ENCODE results near the gene HTR4.

Gene HTR4

DNA sequence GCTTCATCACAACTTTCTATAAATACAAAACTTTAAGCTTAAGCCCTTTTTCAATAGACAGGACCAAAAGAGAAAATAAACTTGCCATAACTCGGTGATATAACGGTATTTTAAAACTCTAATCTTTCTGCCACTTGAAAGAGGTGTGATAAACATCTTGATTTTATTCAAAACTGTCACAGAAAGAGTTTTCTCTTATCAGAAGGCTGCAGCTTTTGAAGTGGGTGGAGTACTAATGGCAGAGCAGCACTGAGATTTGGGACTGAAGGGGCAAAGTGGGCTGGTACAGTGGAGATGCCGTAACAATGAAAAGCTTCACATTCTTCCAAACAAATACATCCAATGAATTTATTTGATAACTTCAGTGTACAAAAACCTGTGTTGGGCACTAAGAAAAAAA is 178.0 kb downstream of the HTR4 start:
- Histone ChIP-seq H3K4me3 (ENCODE audit: low read length, poor library complexity, severe bottlenecking) (no peak overlapping the region), H3K36me3 (ENCODE audit: insufficient read depth, low read length) (no peaks in the 10 kb centered on the region), H3K27me3 (ENCODE audit: insufficient read depth, low read length, poor library complexity, severe bottlenecking) (peaks cover 4% of the 10 kb centered on the region), H3K4me2 (ENCODE audit: low read depth, low read length, poor library complexity, severe bottlenecking) (no peak overlapping the region), H3K4me1 (ENCODE audit: insufficient read depth, low read length, poor library complexity, severe bottlenecking) (no peaks in the 10 kb centered on the region), H3K9me3 (ENCODE audit: insufficient read depth, low read depth, low read length) (no peaks in the 10 kb centered on the region), H3F3A (ENCODE audit: low read depth) (no peaks in the 10 kb centered on the region), H3K9ac (ENCODE audit: low read depth, low read length, poor library complexity, severe bottlenecking) (no peak overlapping the region), H2AFZ (ENCODE audit: low read length) (no peak overlapping the region), H4K20me1 (ENCODE audit: insufficient read depth, low read length, poor library complexity, severe bottlenecking) (no peaks in the 10 kb centered on the region), H3K79me2 (ENCODE audit: insufficient read depth, low read length) (no peaks in the 10 kb centered on the region), H3K9me2 (replicated peaks; ENCODE audit: low read depth, low read length) (no peaks in the 10 kb centered on the region)
- TF ChIP-seq, protein P1, sequence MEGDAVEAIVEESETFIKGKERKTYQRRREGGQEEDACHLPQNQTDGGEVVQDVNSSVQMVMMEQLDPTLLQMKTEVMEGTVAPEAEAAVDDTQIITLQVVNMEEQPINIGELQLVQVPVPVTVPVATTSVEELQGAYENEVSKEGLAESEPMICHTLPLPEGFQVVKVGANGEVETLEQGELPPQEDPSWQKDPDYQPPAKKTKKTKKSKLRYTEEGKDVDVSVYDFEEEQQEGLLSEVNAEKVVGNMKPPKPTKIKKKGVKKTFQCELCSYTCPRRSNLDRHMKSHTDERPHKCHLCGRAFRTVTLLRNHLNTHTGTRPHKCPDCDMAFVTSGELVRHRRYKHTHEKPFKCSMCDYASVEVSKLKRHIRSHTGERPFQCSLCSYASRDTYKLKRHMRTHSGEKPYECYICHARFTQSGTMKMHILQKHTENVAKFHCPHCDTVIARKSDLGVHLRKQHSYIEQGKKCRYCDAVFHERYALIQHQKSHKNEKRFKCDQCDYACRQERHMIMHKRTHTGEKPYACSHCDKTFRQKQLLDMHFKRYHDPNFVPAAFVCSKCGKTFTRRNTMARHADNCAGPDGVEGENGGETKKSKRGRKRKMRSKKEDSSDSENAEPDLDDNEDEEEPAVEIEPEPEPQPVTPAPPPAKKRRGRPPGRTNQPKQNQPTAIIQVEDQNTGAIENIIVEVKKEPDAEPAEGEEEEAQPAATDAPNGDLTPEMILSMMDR (conservative IDR thresholded peaks at IDR 0.05; ENCODE audit: low read length) = no peak
- no peak for TF ChIP-seq EZH2phosphoT487 (IDR thresholded peaks at IDR 0.05; ENCODE audit: borderline replicate concordance)

DNA sequence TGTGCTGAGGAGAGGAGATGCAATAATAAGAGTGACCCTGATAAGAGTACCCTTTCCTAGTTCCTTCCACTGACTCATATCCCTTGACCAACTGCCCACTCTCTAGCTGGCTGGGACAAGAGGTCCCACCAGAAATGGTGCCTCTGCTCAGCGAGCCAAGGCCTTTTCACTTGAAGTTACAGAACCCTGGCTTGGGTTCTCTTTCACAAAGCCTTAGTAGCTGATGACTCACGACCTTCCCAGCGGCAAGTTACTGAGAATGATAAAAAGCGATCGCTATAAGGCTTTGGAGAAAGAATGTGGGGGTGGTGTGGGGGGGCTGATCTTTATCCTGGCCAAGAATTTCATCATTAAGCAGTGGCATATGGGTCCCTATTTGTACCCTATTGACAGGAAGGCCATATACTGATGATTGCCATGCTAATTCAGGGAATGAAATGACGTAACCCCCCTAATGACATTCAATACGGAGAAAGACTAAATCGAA is 180.3 kb downstream of the HTR4 start:
- Histone ChIP-seq H3K9me2 (replicated peaks; ENCODE audit: low read depth, low read length) (no peaks in the 10 kb centered on the region), H3K27me3 (ENCODE audit: insufficient read depth, low read length, poor library complexity, severe bottlenecking) (peaks cover 8% of the 10 kb centered on the region), H3K4me1 (ENCODE audit: insufficient read depth, low read length, poor library complexity, severe bottlenecking) (no peaks in the 10 kb centered on the region), H3K4me2 (ENCODE audit: low read depth, low read length, poor library complexity, severe bottlenecking) (no peak overlapping the region), H3K9ac (ENCODE audit: low read depth, low read length, poor library complexity, severe bottlenecking) (no peak overlapping the region), H3K4me3 (ENCODE audit: low read length, poor library complexity, severe bottlenecking) (no peak overlapping the region), H2AFZ (ENCODE audit: low read length) (no peak overlapping the region), H3K79me2 (ENCODE audit: insufficient read depth, low read length) (no peaks in the 10 kb centered on the region), H3K36me3 (ENCODE audit: insufficient read depth, low read length) (no peaks in the 10 kb centered on the region), H3F3A (ENCODE audit: low read depth) (no peaks in the 10 kb centered on the region), H4K20me1 (ENCODE audit: insufficient read depth, low read length, poor library complexity, severe bottlenecking) (no peaks in the 10 kb centered on the region), H3K9me3 (ENCODE audit: insufficient read depth, low read depth, low read length) (no peaks in the 10 kb centered on the region)
- TF ChIP-seq, protein P1 (conservative IDR thresholded peaks at IDR 0.05; ENCODE audit: low read length) = no peak
- no peak for TF ChIP-seq EZH2phosphoT487 (IDR thresholded peaks at IDR 0.05; ENCODE audit: borderline replicate concordance)

DNA sequence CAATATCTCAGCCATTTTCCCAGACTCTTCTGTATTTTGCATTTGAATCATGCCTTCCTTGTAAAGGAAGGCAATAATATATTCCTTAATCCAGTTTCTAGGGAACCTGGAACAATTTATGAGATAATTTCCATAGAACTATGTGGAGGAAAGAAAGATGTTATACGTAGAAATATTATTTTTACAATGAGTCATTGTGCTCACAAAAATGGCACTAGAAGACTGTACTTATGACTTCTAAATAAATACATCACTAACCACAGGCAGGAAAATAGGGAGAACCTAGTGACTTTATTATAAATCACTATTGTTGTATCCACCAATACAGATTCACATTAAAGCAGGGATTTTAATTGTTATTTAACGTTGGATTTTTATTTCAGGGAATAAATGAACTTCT is 182.9 kb downstream of the HTR4 start:
- Histone ChIP-seq H3K9me3 (ENCODE audit: insufficient read depth, low read depth, low read length) (no peaks in the 10 kb centered on the region), H3K4me3 (ENCODE audit: low read length, poor library complexity, severe bottlenecking) (no peak overlapping the region), H2AFZ (ENCODE audit: low read length) (no peak overlapping the region), H3K4me1 (ENCODE audit: insufficient read depth, low read length, poor library complexity, severe bottlenecking) (no peaks in the 10 kb centered on the region), H3K9ac (ENCODE audit: low read depth, low read length, poor library complexity, severe bottlenecking) (no peak overlapping the region), H3K9me2 (replicated peaks; ENCODE audit: low read depth, low read length) (no peaks in the 10 kb centered on the region), H3K79me2 (ENCODE audit: insufficient read depth, low read length) (no peaks in the 10 kb centered on the region), H3K36me3 (ENCODE audit: insufficient read depth, low read length) (no peaks in the 10 kb centered on the region), H3K4me2 (ENCODE audit: low read depth, low read length, poor library complexity, severe bottlenecking) (no peak overlapping the region), H4K20me1 (ENCODE audit: insufficient read depth, low read length, poor library complexity, severe bottlenecking) (no peaks in the 10 kb centered on the region), H3K27me3 (ENCODE audit: insufficient read depth, low read length, poor library complexity, severe bottlenecking) (peaks cover 8% of the 10 kb centered on the region), H3F3A (ENCODE audit: low read depth) (no peaks in the 10 kb centered on the region)
- TF ChIP-seq, protein P1 (conservative IDR thresholded peaks at IDR 0.05; ENCODE audit: low read length) = no peak
